H1 (cell line): ENCODE results near the gene FERMT1. TPM values are rescaled to one million over a fixed set of nuclear protein-coding genes. Genes with fewer than 3 reads are reported as not detected.

Experiments used
- ATF3 ChIP-seq: IDR thresholded peaks from 2 replicates; pipeline ENCODE4 v1.6.1; 2011; ENCODE audit warnings: low read depth, mild to moderate bottlenecking, low read length; ENCODE audit not compliant: insufficient read depth
- BCL11A ChIP-seq, 2 experiments: IDR thresholded peaks; one replicate each; pipeline ENCODE4 v1.6.1; 2011; ENCODE audit warnings: low read depth in 2 of 2, low read length in 2 of 2, mild to moderate bottlenecking in 2 of 2
- CHD1 ChIP-seq: IDR thresholded peaks from 2 replicates; pipeline ENCODE4 v1.6.1; 2012; ENCODE audit warnings: low read depth, low read length, improper control_type of control experiment
- CHD7 ChIP-seq: fragments of 300-600 bp; sonication (generic); IDR thresholded peaks from 2 replicates; pipeline ENCODE4 v1.7.1; 2012; ENCODE audit warnings: low read length, moderate library complexity, mild to moderate bottlenecking, inconsistent platforms; ENCODE audit not compliant: insufficient replicate concordance
- JUN ChIP-seq: IDR thresholded peaks from 2 replicates; pipeline ENCODE4 v1.6.1; 2011; ENCODE audit warnings: low read depth, mild to moderate bottlenecking, improper control_type of control experiment, low read length
- KDM5A ChIP-seq: fragments of 200-600 bp; IDR thresholded peaks from 2 replicates; pipeline ENCODE4 v1.7.1; 2012; ENCODE audit warnings: mild to moderate bottlenecking, low read length, inconsistent platforms, mixed read lengths
- MAFK ChIP-seq: IDR thresholded peaks from 2 replicates; pipeline ENCODE4 v1.6.1; 2012; ENCODE audit warnings: low read depth, mild to moderate bottlenecking, improper control_type of control experiment, low read length
- POLR2AphosphoS5 ChIP-seq: IDR thresholded peaks from 2 replicates; pipeline ENCODE4 v1.6.1; 2011; ENCODE audit warnings: low read depth, low read length
- SAP30 ChIP-seq: fragments of 300-600 bp; sonication (generic); IDR thresholded peaks from 2 replicates; pipeline ENCODE4 v1.7.1; 2012; ENCODE audit warnings: low read length, moderate library complexity, mild to moderate bottlenecking, inconsistent platforms; ENCODE audit not compliant: insufficient read depth, insufficient replicate concordance
- SP1 ChIP-seq: IDR thresholded peaks from 2 replicates; pipeline ENCODE4 v1.6.1; 2011; ENCODE audit warnings: low read depth, low read length
- SUZ12 ChIP-seq: fragments of 200-600 bp; sonication (generic); IDR thresholded peaks from 2 replicates; pipeline ENCODE4 v1.6.1; 2012; ENCODE audit warnings: mild to moderate bottlenecking, inconsistent platforms, low read length, moderate library complexity, mixed read lengths
- TEAD4 ChIP-seq: IDR thresholded peaks from 2 replicates; pipeline ENCODE4 v1.6.1; 2012; ENCODE audit warnings: low read depth, low read length, inconsistent platforms, mixed read lengths
- polyA plus RNA-seq, 7 experiments: library from polyadenylated mRNA; depleted of rRNA in 3 of 7; stranded (reverse) in 5 of 7; unstranded in 2 of 7; fragments of >200 nt in 5 of 7; fragments of 200-250 nt in 2 of 7; gene quantifications; 1 replicate in 5 of 7; 2 replicates in 1 of 7; 4 replicates in 1 of 7; pipeline versions ENCODE4 v1.2.1 to v1.2.3, GENCODE V29; 2011 to 2013; ENCODE audit warnings: missing spikeins in 2 of 7, mixed read lengths in 2 of 7
- total RNA-seq: library from RNA; stranded (reverse); fragmentation: NEBNext Ultra II Directional; extraction: Animal tissue kit (Norgen Biotek cat#: 25700); gene quantifications from 2 replicates; pipeline ENCODE4 v1.2.1, GENCODE V29; 2021

FERMT1 gene
- total and polyA plus RNA-seq, 2 of the 8 experiments (the other 6 are each of a cell fraction or from before 2014, with no cell fraction given): 4.2 to 17.8 TPM

GRCh38 chr20:6126846-6127245 is 4.0 kb upstream of the FERMT1 start (continued):
- TF ChIP-seq CHD7 (no peak), SAP30 (no peak), JUN (no peak), KDM5A (no peak), ATF3 (no peak), TEAD4 (no peak), CHD1 (no peak), SP1 (no peak), BCL11A (IDR thresholded peaks at IDR 0.05; ENCODE audit: low read depth in 2 of 2, low read length in 2 of 2) (no peak), SUZ12 (no peak), MAFK (no peak), POLR2AphosphoS5 (no peak)
